GM19240 (cell line): ENCODE measurements around the gene FAM240A.

Source experiments
- DNase-seq: peaks from one replicate; pipeline ENCODE4 v3.0.0; 2011; ENCODE audit warnings: low spot score; ENCODE audit not compliant: insufficient read length

FAM240A gene

GRCh38 chr3:46624975-46625490, 12.7 kb downstream of the FAM240A start:
- no peak for DNase-seq

- DNase-seq = no peak
Measured at GRCh38 chr3:46626039-46626438, 13.7 kb downstream of the FAM240A start.

- DNase-seq = no peak
Measured at GRCh38 chr3:46627078-46627477, 14.8 kb downstream of the FAM240A start.

GRCh38 chr3:46628901-46629369, 16.6 kb downstream of the FAM240A start:
- no peak for DNase-seq

- DNase-seq = peak; percentile 85
Measured at GRCh38 chr3:46629551-46630517, 17.5 kb downstream of the FAM240A start.

- DNase-seq = no peak
Measured at GRCh38 chr3:46632792-46633191, 20.5 kb downstream of the FAM240A start.

GRCh38 chr3:46634856-46635255, 22.5 kb downstream of the FAM240A start:
- no peak for DNase-seq

- DNase-seq = no peak
Measured at GRCh38 chr3:46639221-46639620, 26.9 kb downstream of the FAM240A start.

- no peak for DNase-seq
Measured at GRCh38 chr3:46640927-46641326, 28.6 kb downstream of the FAM240A start.

GRCh38 chr3:46642971-46643370, 30.6 kb downstream of the FAM240A start:
- DNase-seq = no peak

GRCh38 chr3:46643701-46644100, 31.4 kb downstream of the FAM240A start:
- no peak for DNase-seq

GRCh38 chr3:46646700-46647099, 34.4 kb downstream of the FAM240A start:
- DNase-seq = no peak

- DNase-seq = no peak
Measured at GRCh38 chr3:46648096-46648495, 35.8 kb downstream of the FAM240A start.

- no peak for DNase-seq
Measured at GRCh38 chr3:46649436-46649835, 37.1 kb downstream of the FAM240A start.

GRCh38 chr3:46651084-46651483, 38.8 kb downstream of the FAM240A start:
- DNase-seq = no peak

GRCh38 chr3:46655271-46655670, 42.9 kb downstream of the FAM240A start:
- DNase-seq = no peak

- no peak for DNase-seq
Measured at GRCh38 chr3:46656778-46657556, 44.6 kb downstream of the FAM240A start.

- no peak for DNase-seq
Measured at GRCh38 chr3:46659285-46659684, 47.0 kb downstream of the FAM240A start.

- no peak for DNase-seq
Measured at GRCh38 chr3:46660003-46660402, 47.7 kb downstream of the FAM240A start.

GRCh38 chr3:46660543-46661523, 48.5 kb downstream of the FAM240A start:
- DNase-seq = no peak
